HEK293 (cell line): ENCODE data around the gene EVA1C.
A peak's percentile ranks its signal among the peaks of the same experiment; 100 is the strongest.

Source experiments
- ATF2 ChIP-seq: fragments of 450-650 bp; formaldehyde crosslinking; IDR thresholded peaks from 2 replicates; pipeline ENCODE4 v1.5.1; 2016; ENCODE audit warnings: missing biosample characterization, missing genetic modification characterization, low read depth
- IKZF3 ChIP-seq: fragments of 450-650 bp; IDR thresholded peaks from 2 replicates; pipeline ENCODE4 v1.5.0; 2018; ENCODE audit warnings: missing biosample characterization, mild to moderate bottlenecking, missing genetic modification characterization, moderate library complexity
- KLF10 ChIP-seq: fragments of 450-650 bp; IDR thresholded peaks from 2 replicates; pipeline ENCODE4 v1.5.1; 2018; ENCODE audit warnings: missing biosample characterization, mild to moderate bottlenecking, missing genetic modification characterization
- MEIS1 ChIP-seq: sonication (generic); formaldehyde crosslinking; IDR thresholded peaks from 2 replicates; pipeline ENCODE4 v1.8.1; 2022; ENCODE audit warnings: missing genetic modification reagents, mild to moderate bottlenecking, borderline replicate concordance
- OSR2 ChIP-seq: fragments of 450-650 bp; formaldehyde crosslinking; IDR thresholded peaks from 2 replicates; pipeline ENCODE4 v1.5.1; 2016; ENCODE audit warnings: missing biosample characterization, missing genetic modification characterization
- YY2 ChIP-seq: fragments of 450-650 bp; formaldehyde crosslinking; IDR thresholded peaks from 2 replicates; pipeline ENCODE4 v1.5.1; 2016; ENCODE audit warnings: missing biosample characterization, missing genetic modification characterization
- ZNF175 ChIP-seq: fragments of 450-650 bp; formaldehyde crosslinking; IDR thresholded peaks from 2 replicates; pipeline ENCODE4 v1.5.1; 2016; ENCODE audit warnings: missing biosample characterization, missing genetic modification characterization
- ZNF239 ChIP-seq: fragments of 450-650 bp; formaldehyde crosslinking; IDR thresholded peaks from 2 replicates; pipeline ENCODE4 v1.5.1; 2016; ENCODE audit warnings: missing biosample characterization, missing genetic modification characterization
- ZNF335 ChIP-seq: fragments of 450-650 bp; formaldehyde crosslinking; conservative IDR thresholded peaks from 2 replicates; pipeline ENCODE4 v1.5.1; 2016; ENCODE audit warnings: missing biosample characterization, missing genetic modification characterization
- ZNF362 ChIP-seq: fragments of 450-650 bp; formaldehyde crosslinking; IDR thresholded peaks from 2 replicates; pipeline ENCODE4 v1.5.1; 2016; ENCODE audit warnings: missing biosample characterization, missing genetic modification characterization
- ZNF366 ChIP-seq: fragments of 450-650 bp; formaldehyde crosslinking; conservative IDR thresholded peaks from 2 replicates; pipeline ENCODE4 v1.5.1; 2016; ENCODE audit warnings: missing biosample characterization, missing genetic modification characterization
- ZNF514 ChIP-seq: fragments of 450-650 bp; formaldehyde crosslinking; IDR thresholded peaks from 2 replicates; pipeline ENCODE4 v1.5.1; 2016; ENCODE audit warnings: missing biosample characterization, missing genetic modification characterization
- ZNF530 ChIP-seq: fragments of 450-650 bp; formaldehyde crosslinking; IDR thresholded peaks from 2 replicates; pipeline ENCODE4 v1.5.1; 2016; ENCODE audit warnings: low read depth, missing biosample characterization, missing genetic modification characterization
- ZNF621 ChIP-seq: fragments of 450-650 bp; formaldehyde crosslinking; IDR thresholded peaks from 2 replicates; pipeline ENCODE4 v1.5.1; 2017; ENCODE audit warnings: missing biosample characterization, missing genetic modification characterization
- ZNF629 ChIP-seq: fragments of 450-650 bp; formaldehyde crosslinking; IDR thresholded peaks from 2 replicates; pipeline ENCODE4 v1.5.1; 2017; ENCODE audit warnings: missing biosample characterization, missing genetic modification characterization
- ZNF664 ChIP-seq: fragments of 450-650 bp; formaldehyde crosslinking; IDR thresholded peaks from 2 replicates; pipeline ENCODE4 v1.5.1; 2016; ENCODE audit warnings: missing biosample characterization, missing genetic modification characterization
- TF ChIP-seq, protein P1 (sequence below): fragments of 450-650 bp; formaldehyde crosslinking; IDR thresholded peaks from 2 replicates; pipeline ENCODE4 v1.5.1; 2016; ENCODE audit warnings: missing biosample characterization, missing genetic modification characterization, borderline replicate concordance
- TF ChIP-seq, protein P2 (sequence below): fragments of 450-650 bp; formaldehyde crosslinking; IDR thresholded peaks from 2 replicates; pipeline ENCODE4 v1.5.1; 2016; ENCODE audit warnings: missing biosample characterization, missing genetic modification characterization

The EVA1C gene

GRCh38 chr21:32520875-32521735 is 108.6 kb downstream of the EVA1C start (continued):
- TF ChIP-seq ZNF362 (tag by site-specific recombination) = no peak
- TF ChIP-seq ATF2 (tag by site-specific recombination) = peak; percentile 83
- TF ChIP-seq, protein P1, sequence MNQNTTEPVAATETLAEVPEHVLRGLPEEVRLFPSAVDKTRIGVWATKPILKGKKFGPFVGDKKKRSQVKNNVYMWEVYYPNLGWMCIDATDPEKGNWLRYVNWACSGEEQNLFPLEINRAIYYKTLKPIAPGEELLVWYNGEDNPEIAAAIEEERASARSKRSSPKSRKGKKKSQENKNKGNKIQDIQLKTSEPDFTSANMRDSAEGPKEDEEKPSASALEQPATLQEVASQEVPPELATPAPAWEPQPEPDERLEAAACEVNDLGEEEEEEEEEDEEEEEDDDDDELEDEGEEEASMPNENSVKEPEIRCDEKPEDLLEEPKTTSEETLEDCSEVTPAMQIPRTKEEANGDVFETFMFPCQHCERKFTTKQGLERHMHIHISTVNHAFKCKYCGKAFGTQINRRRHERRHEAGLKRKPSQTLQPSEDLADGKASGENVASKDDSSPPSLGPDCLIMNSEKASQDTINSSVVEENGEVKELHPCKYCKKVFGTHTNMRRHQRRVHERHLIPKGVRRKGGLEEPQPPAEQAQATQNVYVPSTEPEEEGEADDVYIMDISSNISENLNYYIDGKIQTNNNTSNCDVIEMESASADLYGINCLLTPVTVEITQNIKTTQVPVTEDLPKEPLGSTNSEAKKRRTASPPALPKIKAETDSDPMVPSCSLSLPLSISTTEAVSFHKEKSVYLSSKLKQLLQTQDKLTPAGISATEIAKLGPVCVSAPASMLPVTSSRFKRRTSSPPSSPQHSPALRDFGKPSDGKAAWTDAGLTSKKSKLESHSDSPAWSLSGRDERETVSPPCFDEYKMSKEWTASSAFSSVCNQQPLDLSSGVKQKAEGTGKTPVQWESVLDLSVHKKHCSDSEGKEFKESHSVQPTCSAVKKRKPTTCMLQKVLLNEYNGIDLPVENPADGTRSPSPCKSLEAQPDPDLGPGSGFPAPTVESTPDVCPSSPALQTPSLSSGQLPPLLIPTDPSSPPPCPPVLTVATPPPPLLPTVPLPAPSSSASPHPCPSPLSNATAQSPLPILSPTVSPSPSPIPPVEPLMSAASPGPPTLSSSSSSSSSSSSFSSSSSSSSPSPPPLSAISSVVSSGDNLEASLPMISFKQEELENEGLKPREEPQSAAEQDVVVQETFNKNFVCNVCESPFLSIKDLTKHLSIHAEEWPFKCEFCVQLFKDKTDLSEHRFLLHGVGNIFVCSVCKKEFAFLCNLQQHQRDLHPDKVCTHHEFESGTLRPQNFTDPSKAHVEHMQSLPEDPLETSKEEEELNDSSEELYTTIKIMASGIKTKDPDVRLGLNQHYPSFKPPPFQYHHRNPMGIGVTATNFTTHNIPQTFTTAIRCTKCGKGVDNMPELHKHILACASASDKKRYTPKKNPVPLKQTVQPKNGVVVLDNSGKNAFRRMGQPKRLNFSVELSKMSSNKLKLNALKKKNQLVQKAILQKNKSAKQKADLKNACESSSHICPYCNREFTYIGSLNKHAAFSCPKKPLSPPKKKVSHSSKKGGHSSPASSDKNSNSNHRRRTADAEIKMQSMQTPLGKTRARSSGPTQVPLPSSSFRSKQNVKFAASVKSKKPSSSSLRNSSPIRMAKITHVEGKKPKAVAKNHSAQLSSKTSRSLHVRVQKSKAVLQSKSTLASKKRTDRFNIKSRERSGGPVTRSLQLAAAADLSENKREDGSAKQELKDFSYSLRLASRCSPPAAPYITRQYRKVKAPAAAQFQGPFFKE = no peak
- TF ChIP-seq ZNF239 (tag by site-specific recombination) = no peak
- peak; percentile 97 for TF ChIP-seq ZNF629 (tag by site-specific recombination)
- TF ChIP-seq KLF10 (tag by site-specific recombination) = peak; percentile 67; the same call in 1 of the 2 replicates
- no peak for TF ChIP-seq ZNF514 (tag by site-specific recombination)
- no peak for TF ChIP-seq YY2 (tag by site-specific recombination)
- TF ChIP-seq ZNF335 (tag by site-specific recombination) = peak; percentile 52; the same call in 1 of the 2 replicates
- no peak for TF ChIP-seq ZNF621 (tag by site-specific recombination)
- TF ChIP-seq ZNF530 (tag by site-specific recombination) = no peak
- peak; percentile 76 for TF ChIP-seq OSR2
- TF ChIP-seq MEIS1 (CRISPR knock-in tag) = no peak
- TF ChIP-seq ZNF175 (tag by site-specific recombination) = no peak
- no peak for TF ChIP-seq IKZF3 (tag by site-specific recombination)
- no peak for TF ChIP-seq ZNF664
- TF ChIP-seq, protein P2, sequence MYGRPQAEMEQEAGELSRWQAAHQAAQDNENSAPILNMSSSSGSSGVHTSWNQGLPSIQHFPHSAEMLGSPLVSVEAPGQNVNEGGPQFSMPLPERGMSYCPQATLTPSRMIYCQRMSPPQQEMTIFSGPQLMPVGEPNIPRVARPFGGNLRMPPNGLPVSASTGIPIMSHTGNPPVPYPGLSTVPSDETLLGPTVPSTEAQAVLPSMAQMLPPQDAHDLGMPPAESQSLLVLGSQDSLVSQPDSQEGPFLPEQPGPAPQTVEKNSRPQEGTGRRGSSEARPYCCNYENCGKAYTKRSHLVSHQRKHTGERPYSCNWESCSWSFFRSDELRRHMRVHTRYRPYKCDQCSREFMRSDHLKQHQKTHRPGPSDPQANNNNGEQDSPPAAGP (tag by site-specific recombination) = no peak
- peak; percentile 32 for TF ChIP-seq ZNF366 (tag by site-specific recombination)
